Measurements from ENCODE around the gene SLC22A3. TPM values are rescaled to one million over a fixed set of nuclear protein-coding genes. Genes with fewer than 3 reads are reported as not detected.

SLC22A3 gene
- total and polyA plus RNA-seq, 2 of the 13 experiments (the other 11 are each of a cell fraction or from before 2014, with no cell fraction given), result 12.0 to 31.5 TPM

DNA sequence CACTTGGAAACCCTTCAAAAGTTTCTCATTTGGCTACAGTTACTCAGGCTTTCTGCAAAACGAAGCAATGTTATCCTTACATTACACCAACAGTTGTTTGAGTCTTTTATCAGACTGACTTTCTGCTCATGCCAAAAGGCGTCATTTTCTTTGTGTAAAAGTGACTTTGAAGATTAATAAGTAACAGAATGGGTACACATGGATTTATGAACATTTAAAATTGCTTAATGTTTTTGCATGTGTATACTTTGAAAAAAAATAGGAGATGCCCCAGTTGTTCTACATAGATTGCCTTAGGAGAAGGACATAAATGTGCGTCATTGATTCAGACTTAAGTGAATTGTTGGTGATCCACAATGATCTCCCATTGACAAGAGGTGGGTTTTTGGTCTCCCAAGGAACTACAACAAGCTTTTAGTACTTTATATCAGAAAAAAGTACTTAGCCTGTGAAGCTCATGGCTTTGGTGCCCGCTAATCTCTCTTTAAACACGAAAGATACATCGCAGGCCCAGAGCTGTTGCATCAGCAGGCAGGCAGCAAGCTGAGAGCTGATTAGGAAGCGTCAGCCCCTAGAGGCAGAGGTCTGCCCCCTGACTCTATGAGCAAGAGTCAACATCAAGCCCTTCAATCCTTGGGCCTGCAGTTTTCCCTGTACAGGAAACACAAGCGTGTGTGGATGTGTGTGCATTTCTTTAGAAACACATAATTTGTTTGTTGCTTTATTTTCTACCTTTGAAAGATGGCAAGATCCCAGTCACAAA lies 45.9 kb downstream of the SLC22A3 start (continued):
- TF ChIP-seq, protein P1, sequence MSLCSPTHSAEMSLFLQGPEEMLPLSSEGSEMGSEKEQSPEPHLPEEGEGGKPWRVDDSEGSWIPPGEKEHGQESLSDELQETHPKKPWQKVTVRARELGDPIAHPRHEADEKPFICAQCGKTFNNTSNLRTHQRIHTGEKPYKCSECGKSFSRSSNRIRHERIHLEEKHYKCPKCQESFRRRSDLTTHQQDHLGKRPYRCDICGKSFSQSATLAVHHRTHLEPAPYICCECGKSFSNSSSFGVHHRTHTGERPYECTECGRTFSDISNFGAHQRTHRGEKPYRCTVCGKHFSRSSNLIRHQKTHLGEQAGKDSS (CRISPR knock-in tag; IDR thresholded peaks at IDR 0.05; ENCODE audit: borderline replicate concordance, low read depth), result 0 out of 2 replicates have a peak, but pooled peaks have one; percentile 68
- TF ChIP-seq, protein P2, sequence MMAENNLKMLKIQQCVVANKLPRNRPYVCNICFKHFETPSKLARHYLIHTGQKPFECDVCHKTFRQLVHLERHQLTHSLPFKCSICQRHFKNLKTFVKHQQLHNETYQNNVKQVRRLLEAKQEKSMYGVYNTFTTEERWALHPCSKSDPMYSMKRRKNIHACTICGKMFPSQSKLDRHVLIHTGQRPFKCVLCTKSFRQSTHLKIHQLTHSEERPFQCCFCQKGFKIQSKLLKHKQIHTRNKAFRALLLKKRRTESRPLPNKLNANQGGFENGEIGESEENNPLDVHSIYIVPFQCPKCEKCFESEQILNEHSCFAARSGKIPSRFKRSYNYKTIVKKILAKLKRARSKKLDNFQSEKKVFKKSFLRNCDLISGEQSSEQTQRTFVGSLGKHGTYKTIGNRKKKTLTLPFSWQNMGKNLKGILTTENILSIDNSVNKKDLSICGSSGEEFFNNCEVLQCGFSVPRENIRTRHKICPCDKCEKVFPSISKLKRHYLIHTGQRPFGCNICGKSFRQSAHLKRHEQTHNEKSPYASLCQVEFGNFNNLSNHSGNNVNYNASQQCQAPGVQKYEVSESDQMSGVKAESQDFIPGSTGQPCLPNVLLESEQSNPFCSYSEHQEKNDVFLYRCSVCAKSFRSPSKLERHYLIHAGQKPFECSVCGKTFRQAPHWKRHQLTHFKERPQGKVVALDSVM (CRISPR knock-in tag; IDR thresholded peaks at IDR 0.05), result 0 out of 2 replicates have a peak, but pooled peaks have one; percentile 47
- TF ChIP-seq ISL2 (CRISPR knock-in tag; IDR thresholded peaks at IDR 0.05) (0 out of 2 replicates have a peak, but pooled peaks have one; percentile 50), ZNF24 (IDR thresholded peaks at IDR 0.05) (0 out of 2 replicates have a peak, but pooled peaks have one; percentile 11), ZNF614 (CRISPR knock-in tag; IDR thresholded peaks at IDR 0.05; ENCODE audit: borderline replicate concordance) (peak; percentile 81), GATAD2A (CRISPR knock-in tag; IDR thresholded peaks at IDR 0.05) (peak; percentile 92), ATF1 (CRISPR knock-in tag; IDR thresholded peaks at IDR 0.05) (no peak), ZNF292 (CRISPR knock-in tag; IDR thresholded peaks at IDR 0.05; ENCODE audit: borderline replicate concordance, low read depth) (peak; percentile 90; the same call in 1 of the 2 replicates), XRCC5 (optimal IDR thresholded peaks at IDR 0.05; ENCODE audit: low read length) (peak; percentile 86), KAT7 (CRISPR knock-in tag; IDR thresholded peaks at IDR 0.05; ENCODE audit: borderline replicate concordance) (no peak), GATAD1 (CRISPR knock-in tag; IDR thresholded peaks at IDR 0.05) (peak; percentile 19; the same call in 1 of the 2 replicates), JUN (CRISPR knock-in tag; IDR thresholded peaks at IDR 0.05) (peak; percentile 47; the same call in 1 of the 2 replicates), DPF2 (CRISPR knock-in tag; IDR thresholded peaks at IDR 0.05; ENCODE audit: borderline replicate concordance, low read depth) (no peak), ZNF703 (CRISPR knock-in tag; IDR thresholded peaks at IDR 0.05; ENCODE audit: borderline replicate concordance) (no peak; the same call in 1 of the 2 replicates), KMT2B (CRISPR knock-in tag; IDR thresholded peaks at IDR 0.05) (peak; percentile 76)
- TF ChIP-seq, protein P3, sequence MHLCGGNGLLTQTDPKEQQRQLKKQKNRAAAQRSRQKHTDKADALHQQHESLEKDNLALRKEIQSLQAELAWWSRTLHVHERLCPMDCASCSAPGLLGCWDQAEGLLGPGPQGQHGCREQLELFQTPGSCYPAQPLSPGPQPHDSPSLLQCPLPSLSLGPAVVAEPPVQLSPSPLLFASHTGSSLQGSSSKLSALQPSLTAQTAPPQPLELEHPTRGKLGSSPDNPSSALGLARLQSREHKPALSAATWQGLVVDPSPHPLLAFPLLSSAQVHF (CRISPR knock-in tag; IDR thresholded peaks at IDR 0.05), result no peak
- TF ChIP-seq, protein P4, sequence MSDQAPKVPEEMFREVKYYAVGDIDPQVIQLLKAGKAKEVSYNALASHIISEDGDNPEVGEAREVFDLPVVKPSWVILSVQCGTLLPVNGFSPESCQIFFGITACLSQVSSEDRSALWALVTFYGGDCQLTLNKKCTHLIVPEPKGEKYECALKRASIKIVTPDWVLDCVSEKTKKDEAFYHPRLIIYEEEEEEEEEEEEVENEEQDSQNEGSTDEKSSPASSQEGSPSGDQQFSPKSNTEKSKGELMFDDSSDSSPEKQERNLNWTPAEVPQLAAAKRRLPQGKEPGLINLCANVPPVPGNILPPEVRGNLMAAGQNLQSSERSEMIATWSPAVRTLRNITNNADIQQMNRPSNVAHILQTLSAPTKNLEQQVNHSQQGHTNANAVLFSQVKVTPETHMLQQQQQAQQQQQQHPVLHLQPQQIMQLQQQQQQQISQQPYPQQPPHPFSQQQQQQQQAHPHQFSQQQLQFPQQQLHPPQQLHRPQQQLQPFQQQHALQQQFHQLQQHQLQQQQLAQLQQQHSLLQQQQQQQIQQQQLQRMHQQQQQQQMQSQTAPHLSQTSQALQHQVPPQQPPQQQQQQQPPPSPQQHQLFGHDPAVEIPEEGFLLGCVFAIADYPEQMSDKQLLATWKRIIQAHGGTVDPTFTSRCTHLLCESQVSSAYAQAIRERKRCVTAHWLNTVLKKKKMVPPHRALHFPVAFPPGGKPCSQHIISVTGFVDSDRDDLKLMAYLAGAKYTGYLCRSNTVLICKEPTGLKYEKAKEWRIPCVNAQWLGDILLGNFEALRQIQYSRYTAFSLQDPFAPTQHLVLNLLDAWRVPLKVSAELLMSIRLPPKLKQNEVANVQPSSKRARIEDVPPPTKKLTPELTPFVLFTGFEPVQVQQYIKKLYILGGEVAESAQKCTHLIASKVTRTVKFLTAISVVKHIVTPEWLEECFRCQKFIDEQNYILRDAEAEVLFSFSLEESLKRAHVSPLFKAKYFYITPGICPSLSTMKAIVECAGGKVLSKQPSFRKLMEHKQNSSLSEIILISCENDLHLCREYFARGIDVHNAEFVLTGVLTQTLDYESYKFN (CRISPR knock-in tag; conservative IDR thresholded peaks at IDR 0.05), result peak; percentile 69
- TF ChIP-seq, protein P5, sequence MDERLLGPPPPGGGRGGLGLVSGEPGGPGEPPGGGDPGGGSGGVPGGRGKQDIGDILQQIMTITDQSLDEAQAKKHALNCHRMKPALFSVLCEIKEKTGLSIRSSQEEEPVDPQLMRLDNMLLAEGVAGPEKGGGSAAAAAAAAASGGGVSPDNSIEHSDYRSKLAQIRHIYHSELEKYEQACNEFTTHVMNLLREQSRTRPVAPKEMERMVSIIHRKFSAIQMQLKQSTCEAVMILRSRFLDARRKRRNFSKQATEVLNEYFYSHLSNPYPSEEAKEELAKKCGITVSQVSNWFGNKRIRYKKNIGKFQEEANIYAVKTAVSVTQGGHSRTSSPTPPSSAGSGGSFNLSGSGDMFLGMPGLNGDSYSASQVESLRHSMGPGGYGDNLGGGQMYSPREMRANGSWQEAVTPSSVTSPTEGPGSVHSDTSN (CRISPR knock-in tag; IDR thresholded peaks at IDR 0.05), result no peak
- TF ChIP-seq, protein P6, sequence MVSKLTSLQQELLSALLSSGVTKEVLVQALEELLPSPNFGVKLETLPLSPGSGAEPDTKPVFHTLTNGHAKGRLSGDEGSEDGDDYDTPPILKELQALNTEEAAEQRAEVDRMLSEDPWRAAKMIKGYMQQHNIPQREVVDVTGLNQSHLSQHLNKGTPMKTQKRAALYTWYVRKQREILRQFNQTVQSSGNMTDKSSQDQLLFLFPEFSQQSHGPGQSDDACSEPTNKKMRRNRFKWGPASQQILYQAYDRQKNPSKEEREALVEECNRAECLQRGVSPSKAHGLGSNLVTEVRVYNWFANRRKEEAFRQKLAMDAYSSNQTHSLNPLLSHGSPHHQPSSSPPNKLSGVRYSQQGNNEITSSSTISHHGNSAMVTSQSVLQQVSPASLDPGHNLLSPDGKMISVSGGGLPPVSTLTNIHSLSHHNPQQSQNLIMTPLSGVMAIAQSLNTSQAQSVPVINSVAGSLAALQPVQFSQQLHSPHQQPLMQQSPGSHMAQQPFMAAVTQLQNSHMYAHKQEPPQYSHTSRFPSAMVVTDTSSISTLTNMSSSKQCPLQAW (CRISPR knock-in tag; IDR thresholded peaks at IDR 0.05), result peak; percentile 44; the same call in 1 of the 2 replicates

All from HepG2 (cell line).